ENCODE results near the gene SIDT2. TPM values are rescaled to one million over a fixed set of nuclear protein-coding genes. Genes with fewer than 3 reads are reported as not detected.

SIDT2 gene
- total and polyA plus RNA-seq, 3 donors from 2014 or later: 69.5 to 129 (median 93.8) TPM

DNA sequence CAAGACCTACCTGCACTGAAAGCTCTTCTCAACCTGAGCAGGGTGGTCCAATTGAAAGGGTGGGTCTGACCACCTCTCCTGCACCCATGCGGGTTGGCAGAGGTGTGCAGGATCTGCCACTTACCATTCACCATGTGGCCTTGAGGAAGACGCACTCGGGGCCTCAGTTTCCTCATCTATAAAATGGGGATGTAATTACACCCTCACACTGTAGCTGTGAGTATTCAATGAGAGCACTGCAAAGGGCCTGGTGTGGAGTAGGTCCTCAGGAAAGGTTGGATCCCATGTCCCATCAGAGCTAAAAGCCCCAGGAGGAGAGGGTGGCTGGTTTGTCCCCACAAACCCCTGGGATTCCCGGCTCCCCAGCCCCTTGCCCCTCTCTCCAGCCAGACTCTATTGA lies 20.1 kb downstream of the SIDT2 start:
- 65 to 72% methylated on average over 4 of the region's 4 CpGs for WGBS, 2 donors
- DNase-seq: no peak
- H3K27me3 ChIP-seq: no peaks in the 10 kb centered on the region
- H3K4me3 ChIP-seq: peak overlapping the region in 1 of 2 donors; percentile 47
- no peaks in the 10 kb centered on the region for H3K36me3 ChIP-seq (ENCODE audit: low read depth, missing control alignments)
- peak overlapping the region; percentile 21 to 91 for H3K27ac ChIP-seq
- TF ChIP-seq CTCF (IDR thresholded peaks at IDR 0.05): no peak
- TF ChIP-seq POLR2A (IDR thresholded peaks at IDR 0.05): no peak
- intact Hi-C loops (cut with DNase I; ENCODE audit: low total_unique reads): no loop called here
- H3K9me3 ChIP-seq: no peaks in the 10 kb centered on the region
- H3K4me1 ChIP-seq: peaks cover 9% of the 10 kb centered on the region

DNA sequence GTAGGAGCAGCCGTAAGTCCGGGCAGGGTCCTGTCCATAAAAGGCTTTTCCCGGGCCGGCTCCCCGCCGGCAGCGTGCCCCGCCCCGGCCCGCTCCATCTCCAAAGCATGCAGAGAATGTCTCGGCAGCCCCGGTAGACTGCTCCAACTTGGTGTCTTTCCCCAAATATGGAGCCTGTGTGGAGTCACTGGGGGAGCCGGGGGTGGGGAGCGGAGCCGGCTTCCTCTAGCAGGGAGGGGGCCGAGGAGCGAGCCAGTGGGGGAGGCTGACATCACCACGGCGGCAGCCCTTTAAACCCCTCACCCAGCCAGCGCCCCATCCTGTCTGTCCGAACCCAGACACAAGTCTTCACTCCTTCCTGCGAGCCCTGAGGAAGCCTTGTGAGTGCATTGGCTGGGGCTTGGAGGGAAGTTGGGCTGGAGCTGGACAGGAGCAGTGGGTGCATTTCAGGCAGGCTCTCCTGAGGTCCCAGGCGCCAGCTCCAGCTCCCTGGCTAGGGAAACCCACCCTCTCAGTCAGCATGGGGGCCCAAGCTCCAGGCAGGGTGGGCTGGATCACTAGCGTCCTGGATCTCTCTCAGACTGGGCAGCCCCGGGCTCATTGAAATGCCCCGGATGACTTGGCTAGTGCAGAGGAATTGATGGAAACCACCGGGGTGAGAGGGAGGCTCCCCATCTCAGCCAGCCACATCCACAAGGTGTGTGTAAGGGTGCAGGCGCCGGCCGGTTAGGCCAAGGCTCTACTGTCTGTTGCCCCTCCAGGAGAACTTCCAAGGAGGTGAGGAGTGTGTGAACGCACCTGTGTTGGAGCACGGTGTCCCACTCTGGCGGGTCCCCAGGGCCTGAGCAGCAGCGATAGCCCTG lies 20.7 kb downstream of the SIDT2 start, which contains the start of gene TAGLN:
Gene TAGLN, plus strand, starts transcription at position 318 of the 863 bp plus-strand sequence. CDS start 3,644 bp downstream, outside the sequence.
- Histone ChIP-seq H3K27me3 (no peaks in the 10 kb centered on the region), H3K27ac (peak within 1 kb of the TSS; percentile 53 to 91), H3K36me3 (ENCODE audit: low read depth, missing control alignments) (no peaks in the 10 kb centered on the region), H3K9me3 (no peaks in the 10 kb centered on the region), H3K4me1 (peaks cover 9% of the 10 kb centered on the region), H3K4me3 (peak within 1 kb of the TSS; percentile 47 to 56)
- intact Hi-C loops (cut with DNase I; ENCODE audit: low total_unique reads): no loop called here
- DNase-seq: peak; percentile 73
- TF ChIP-seq POLR2A (IDR thresholded peaks at IDR 0.05) (peak; percentile 16), CTCF (IDR thresholded peaks at IDR 0.05) (no peak)
- WGBS, 2 donors: 46 to 62% methylated on average over 13 to 34 of the region's 34 CpGs

- intact Hi-C loops (cut with DNase I; ENCODE audit: low total_unique reads): no loop called here
- H3K4me3 ChIP-seq: peak overlapping the region; percentile 47 to 56
- no peak for DNase-seq
- H3K27me3 ChIP-seq: no peaks in the 10 kb centered on the region
- TF ChIP-seq POLR2A (IDR thresholded peaks at IDR 0.05) (no peak), CTCF (IDR thresholded peaks at IDR 0.05) (no peak)
- peak overlapping the region; percentile 53 to 91 for H3K27ac ChIP-seq
- no peaks in the 10 kb centered on the region for H3K9me3 ChIP-seq
- H3K36me3 ChIP-seq (ENCODE audit: low read depth, missing control alignments): no peaks in the 10 kb centered on the region
- WGBS, 2 donors: 49 to 51% methylated on average over 7 to 13 of the region's 13 CpGs
- peaks cover 15% of the 10 kb centered on the region for H3K4me1 ChIP-seq
Observed at GRCh38 chr11:117199916-117200812, 21.6 kb downstream of the SIDT2 start.

DNA sequence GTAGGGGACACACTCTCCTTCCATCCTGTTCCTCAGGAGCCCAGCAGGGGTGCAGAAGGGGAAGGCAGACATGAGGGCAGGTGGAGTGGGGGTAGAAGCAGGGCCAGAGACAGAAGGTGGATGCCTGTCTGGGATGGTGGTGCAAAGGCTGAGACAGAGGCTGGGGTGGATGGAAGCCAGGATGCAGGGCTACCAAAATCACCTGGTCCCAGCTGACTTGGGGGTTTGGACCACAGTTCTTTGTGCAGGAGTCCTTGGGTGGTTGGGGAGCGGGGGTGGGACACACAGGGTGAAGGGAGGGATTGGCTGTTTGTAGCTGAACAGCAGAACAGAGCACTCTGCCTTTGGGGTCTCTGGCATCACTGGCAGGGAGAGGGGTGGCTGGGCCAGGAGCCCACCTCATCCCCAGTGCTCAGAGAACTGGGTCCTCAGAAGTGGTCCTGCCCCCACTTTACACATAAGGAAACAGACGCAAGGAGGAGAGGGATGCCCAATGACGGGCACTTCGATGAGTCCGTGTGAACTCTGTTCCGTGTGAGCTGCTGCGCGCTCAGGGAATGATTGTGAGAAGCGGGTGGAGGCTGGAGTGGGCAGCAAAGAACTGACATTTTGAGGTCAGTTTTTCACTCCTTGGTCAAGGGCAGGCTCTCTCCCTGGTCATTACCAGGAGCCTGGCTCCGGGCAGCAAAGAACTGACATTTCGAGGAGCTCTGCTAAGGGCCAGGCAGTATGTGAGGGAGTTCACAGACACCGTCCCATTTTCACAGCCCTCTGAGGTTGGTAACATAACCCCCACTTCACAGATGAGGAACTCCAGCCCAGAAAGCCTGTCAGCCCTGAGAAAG lies 22.5 kb downstream of the SIDT2 start:
- intact Hi-C loops (cut with DNase I; ENCODE audit: low total_unique reads): no loop called here
- H3K4me1 ChIP-seq: peaks cover 19% of the 10 kb centered on the region
- no peaks in the 10 kb centered on the region for H3K27me3 ChIP-seq
- H3K4me3 ChIP-seq: peak overlapping the region; percentile 47 to 56
- no peaks in the 10 kb centered on the region for H3K9me3 ChIP-seq
- no peak for DNase-seq
- WGBS, 2 donors: 68 to 73% methylated on average over 12 of the region's 12 CpGs
- no peaks in the 10 kb centered on the region for H3K36me3 ChIP-seq (ENCODE audit: low read depth, missing control alignments)
- peak overlapping the region; percentile 53 to 91 for H3K27ac ChIP-seq
- TF ChIP-seq CTCF (IDR thresholded peaks at IDR 0.05) (no peak), POLR2A (IDR thresholded peaks at IDR 0.05) (no peak)

Data from testis (tissue), 3 donors.